H9 (cell line): ENCODE data around the gene ENOX2. TPM values are rescaled to one million over a fixed set of nuclear protein-coding genes. Genes with fewer than 3 reads are reported as not detected.

ENCODE experiments used
- DNase-seq: peaks from one replicate; pipeline ENCODE4 v3.0.0-alpha.2; 2017
- H2AFZ ChIP-seq: one replicate; pipeline ENCODE4 v1.6.1; 2013; ENCODE audit warnings: mild to moderate bottlenecking, low read length, control low read depth, moderate library complexity
- H2AK5ac ChIP-seq: 2 replicates; pipeline ENCODE4 v1.6.1; 2013; ENCODE audit warnings: low read length, control low read depth, mixed read lengths; ENCODE audit not compliant: insufficient read length
- H2BK120ac ChIP-seq: one replicate; pipeline ENCODE4 v1.6.1; 2013; ENCODE audit warnings: low read depth, mild to moderate bottlenecking, low read length, control low read depth, inconsistent platforms; ENCODE audit not compliant: poor library complexity, severe bottlenecking
- H2BK12ac ChIP-seq: 2 replicates; pipeline ENCODE4 v1.6.1; 2013; ENCODE audit warnings: low read length, control low read depth, mixed read lengths, low read depth; ENCODE audit not compliant: insufficient read length
- H2BK15ac ChIP-seq: 2 replicates; pipeline ENCODE4 v1.6.1; 2013; ENCODE audit warnings: low read depth, low read length, control low read depth
- H2BK20ac ChIP-seq: one replicate; pipeline ENCODE4 v1.6.1; 2013; ENCODE audit warnings: low read depth, mild to moderate bottlenecking, low read length, control low read depth, inconsistent platforms; ENCODE audit not compliant: poor library complexity, severe bottlenecking
- H2BK5ac ChIP-seq: 2 replicates; pipeline ENCODE4 v1.6.1; 2013; ENCODE audit warnings: low read length, control low read depth, mixed read lengths; ENCODE audit not compliant: insufficient read length
- H3K14ac ChIP-seq: 2 replicates; pipeline ENCODE4 v1.6.1; 2013; ENCODE audit warnings: low read length, control low read depth; ENCODE audit not compliant: insufficient read depth
- H3K18ac ChIP-seq: 2 replicates; pipeline ENCODE4 v1.6.1; 2013; ENCODE audit warnings: low read depth, mild to moderate bottlenecking, mixed read lengths, low read length, control low read depth; ENCODE audit not compliant: insufficient read length
- H3K23ac ChIP-seq: 2 replicates; pipeline ENCODE4 v1.6.1; 2013; ENCODE audit warnings: low read length, control low read depth, mixed read lengths, low read depth; ENCODE audit not compliant: insufficient read length
- H3K23me2 ChIP-seq: 2 replicates; pipeline ENCODE4 v1.6.1; 2013; ENCODE audit warnings: low read depth, mild to moderate bottlenecking, mixed read lengths, low read length, control low read depth; ENCODE audit not compliant: insufficient read length, poor library complexity, severe bottlenecking
- H3K27ac ChIP-seq: 2 replicates; pipeline ENCODE4 v1.5.1; 2013; ENCODE audit warnings: low read length, control low read depth, mixed read lengths, low read depth; ENCODE audit not compliant: insufficient read length
- H3K27me3 ChIP-seq: 2 replicates; pipeline ENCODE4 v1.6.1; 2013; ENCODE audit warnings: low read length, control low read depth, inconsistent platforms; ENCODE audit not compliant: insufficient read depth
- H3K4ac ChIP-seq: 2 replicates; pipeline ENCODE4 v1.6.1; 2013; ENCODE audit warnings: low read depth, mild to moderate bottlenecking, control low read depth, inconsistent platforms, low read length, moderate library complexity
- H3K4me1 ChIP-seq: 2 replicates; pipeline ENCODE4 v1.6.1; 2013; ENCODE audit warnings: low read length, control low read depth, inconsistent platforms; ENCODE audit not compliant: insufficient read depth
- H3K4me2 ChIP-seq: 2 replicates; pipeline ENCODE4 v1.6.1; 2013; ENCODE audit warnings: low read length, control low read depth, mixed read lengths; ENCODE audit not compliant: insufficient read length, insufficient read depth
- H3K56ac ChIP-seq: 2 replicates; pipeline ENCODE4 v1.6.1; 2013; ENCODE audit warnings: low read depth, mild to moderate bottlenecking, mixed read lengths, low read length, control low read depth; ENCODE audit not compliant: insufficient read length
- H3K79me1 ChIP-seq: 2 replicates; pipeline ENCODE4 v1.6.1; 2013; ENCODE audit warnings: low read depth, mild to moderate bottlenecking, moderate library complexity, low read length, control low read depth, inconsistent platforms; ENCODE audit not compliant: insufficient read depth, poor library complexity, severe bottlenecking
- H3K79me2 ChIP-seq: 2 replicates; pipeline ENCODE4 v1.6.1; 2013; ENCODE audit warnings: low read length, control low read depth, inconsistent platforms; ENCODE audit not compliant: insufficient read depth
- H3K9ac ChIP-seq: 2 replicates; pipeline ENCODE4 v1.6.1; 2013; ENCODE audit warnings: low read length, control low read depth, mixed read lengths; ENCODE audit not compliant: insufficient read length; ENCODE audit errors: extremely low read depth
- H3K9me3 ChIP-seq: one replicate; pipeline ENCODE4 v1.6.1; 2013; ENCODE audit warnings: low read depth, low read length, inconsistent platforms; ENCODE audit not compliant: control insufficient read depth
- H3T11ph ChIP-seq: one replicate; pipeline ENCODE4 v1.6.1; 2013; ENCODE audit warnings: mild to moderate bottlenecking, low read length, control low read depth, inconsistent platforms
- H4K20me1 ChIP-seq: one replicate; pipeline ENCODE4 v1.6.1; 2013; ENCODE audit not compliant: control insufficient read depth, insufficient read length, insufficient read depth
- H4K5ac ChIP-seq: 2 replicates; pipeline ENCODE4 v1.6.1; 2013; ENCODE audit warnings: low read depth, mild to moderate bottlenecking, mixed read lengths, low read length, control low read depth; ENCODE audit not compliant: insufficient read length
- H4K8ac ChIP-seq: replicated peaks from 2 replicates; pipeline ENCODE4 v1.6.1; 2013; ENCODE audit warnings: low read length, control low read depth, mixed read lengths, low read depth; ENCODE audit not compliant: insufficient read length
- H4K91ac ChIP-seq: 2 replicates; pipeline ENCODE4 v1.6.1; 2013; ENCODE audit warnings: low read depth, mild to moderate bottlenecking, moderate library complexity, mixed read lengths, low read length, control low read depth; ENCODE audit not compliant: insufficient read length
- H3K27ac Mint-ChIP-seq, 3 experiments: 2 replicates in 2 of 3; 3 replicates in 1 of 3; pipeline ENCODE4 v1.8.0; 2020 to 2021; ENCODE audit warnings: mixed read lengths in 3 of 3, mild to moderate bottlenecking in 1 of 3, moderate library complexity in 1 of 3
- H3K27me3 Mint-ChIP-seq: 2 replicates; pipeline ENCODE4 v1.8.0; 2021; ENCODE audit warnings: low read depth, mild to moderate bottlenecking, moderate library complexity, mixed read lengths
- H3K36me3 Mint-ChIP-seq, 3 experiments: 2 replicates in 2 of 3; 3 replicates in 1 of 3; pipeline ENCODE4 v1.8.0; 2020 to 2021; ENCODE audit warnings: low read depth in 3 of 3, mixed read lengths in 3 of 3; ENCODE audit not compliant: insufficient read depth in 1 of 3
- H3K4me1 Mint-ChIP-seq, 2 experiments: 2 replicates each; pipeline ENCODE4 v1.8.0; 2020; ENCODE audit warnings: mixed read lengths in 2 of 2
- H3K4me3 Mint-ChIP-seq, 2 experiments: 2 replicates in 1 of 2; 3 replicates in 1 of 2; pipeline ENCODE4 v1.8.0; 2020 to 2021; ENCODE audit warnings: mild to moderate bottlenecking in 2 of 2, mixed read lengths in 2 of 2, moderate library complexity in 1 of 2
- H3K9me3 Mint-ChIP-seq, 2 experiments: 2 replicates in 1 of 2; 3 replicates in 1 of 2; pipeline ENCODE4 v1.8.0; 2020; ENCODE audit warnings: mild to moderate bottlenecking in 2 of 2, mixed read lengths in 2 of 2, moderate library complexity in 1 of 2
- CTCF ChIP-seq: fragments of 200-600 bp; sonication (generic); conservative IDR thresholded peaks from 3 replicates; pipeline ENCODE4 v1.8.0; 2021; ENCODE audit warnings: antibody characterized with exemption, mild to moderate bottlenecking
- WGBS: extraction: QIAGEN DNeasy Blood & Tissue Kit; methylation state at CpG from one replicate; pipeline ENCODE4 v1.1.7; 2013; ENCODE audit warnings: missing lambda C conversion rate, low lambda C conversion rate, mixed read lengths; ENCODE audit not compliant: insufficient read length; ENCODE audit errors: extremely low coverage; 5-methylcytosine and 5-hydroxymethylcytosine counted together
- total RNA-seq: library from RNA; stranded (reverse); gene quantifications from 2 replicates; pipeline ENCODE4 v1.2.1, GENCODE V29; 2021

Gene ENOX2
- total RNA-seq, 1 experiment from 2014 or later, result 17.7 TPM

GRCh38 chrX:130702867-130703707, 199.9 kb downstream of the ENOX2 start:
- H3K4me1 Mint-ChIP-seq, result peaks cover 9 to 10% of the 10 kb centered on the region in 2 experiments
- WGBS, result no CpG with 5 or more reads among the region's 6 CpGs

More at GRCh38 chrX:130702867-130703707, 199.9 kb downstream of the ENOX2 start:
- Histone ChIP-seq H2BK120ac (no peak overlapping the region), H3K27me3 (no peaks in the 10 kb centered on the region), H3K79me2 (no peaks in the 10 kb centered on the region), H3K56ac (no peak overlapping the region), H3K9me3 (no peaks in the 10 kb centered on the region), H3K27ac (no peak overlapping the region), H3K23me2 (no peaks in the 10 kb centered on the region), H2BK15ac (no peak overlapping the region), H4K5ac (no peak overlapping the region), H3K4me2 (no peak overlapping the region), H4K20me1 (no peaks in the 10 kb centered on the region), H3K4ac (no peak overlapping the region), H4K91ac (no peak overlapping the region), H3K23ac (no peak overlapping the region), H3K4me1 (no peaks in the 10 kb centered on the region), H2AK5ac (no peak overlapping the region), H3K18ac (no peak overlapping the region), H3K9ac (no peak overlapping the region), H3K14ac (no peak overlapping the region), H2AFZ (no peak overlapping the region), H3K79me1 (no peaks in the 10 kb centered on the region), H2BK5ac (no peak overlapping the region), H2BK20ac (no peak overlapping the region), H2BK12ac (no peak overlapping the region), H4K8ac (no peak overlapping the region), H3T11ph (no peak overlapping the region)
- Mint-ChIP-seq H3K9me3 (no peaks in the 10 kb centered on the region), H3K4me3 (no peak overlapping the region), H3K27ac (no peak overlapping the region), H3K27me3 (no peaks in the 10 kb centered on the region), H3K36me3 (no peaks in the 10 kb centered on the region)
- TF ChIP-seq CTCF, result no peak
- DNase-seq, result no peak
